Activated T-cell treated with anti-CD3 and anti-CD28 coated beads, Interleukin-2, amount 50 U/mL, for 24 hours (primary cell): ENCODE measurements around the gene SPATA22.
"Not testable (repeated sequence)": the region's sequence is repeated elsewhere in the genome, so short reads cannot be mapped to it uniquely, and the experiment has no call there.

Experiments
- DNase-seq: peaks from one replicate; pipeline ENCODE4 v3.0.0-alpha.2; 2020
- H3K27ac Mint-ChIP-seq: 2 replicates; pipeline ENCODE4 v1.8.0; 2020; ENCODE audit warnings: mild to moderate bottlenecking, mixed read lengths
- H3K27me3 Mint-ChIP-seq: 2 replicates; pipeline ENCODE4 v1.8.0; 2020; ENCODE audit warnings: mixed read lengths
- H3K36me3 Mint-ChIP-seq: 2 replicates; pipeline ENCODE4 v1.8.0; 2020; ENCODE audit warnings: low read depth, mixed read lengths
- H3K4me1 Mint-ChIP-seq: 2 replicates; pipeline ENCODE4 v1.8.0; 2020; ENCODE audit warnings: low read depth, mixed read lengths
- H3K4me3 Mint-ChIP-seq: 2 replicates; pipeline ENCODE4 v1.8.0; 2020; ENCODE audit warnings: mild to moderate bottlenecking, moderate library complexity, mixed read lengths
- H3K9me3 Mint-ChIP-seq: 2 replicates; pipeline ENCODE4 v1.8.0; 2020; ENCODE audit warnings: mixed read lengths

SPATA22 gene

DNA sequence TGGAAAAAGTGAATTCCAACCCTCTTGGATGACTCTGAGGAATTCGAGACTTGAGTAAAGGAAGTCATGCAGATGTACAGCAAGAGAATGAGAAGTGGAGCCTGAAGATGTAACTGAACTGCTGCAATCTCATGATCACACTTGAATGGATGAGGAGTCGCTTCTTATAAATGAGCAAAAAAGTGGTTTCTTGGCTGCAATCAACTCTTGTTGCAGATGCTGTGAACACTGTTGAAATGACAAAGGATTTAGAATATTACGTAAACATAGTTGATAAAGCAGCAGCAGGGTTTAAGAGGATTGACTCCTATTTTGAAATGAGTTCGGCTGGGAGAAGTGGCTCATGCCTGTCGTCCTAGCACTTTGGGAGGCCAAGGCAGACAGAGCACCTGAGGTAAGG lies 29.7 kb upstream of the SPATA22 start:
- Mint-ChIP-seq H3K27ac (no peak overlapping the region), H3K4me3 (no peak overlapping the region), H3K27me3 (peaks cover 9% of the 10 kb centered on the region), H3K9me3 (no peaks in the 10 kb centered on the region), H3K4me1 (no peaks in the 10 kb centered on the region), H3K36me3 (no peaks in the 10 kb centered on the region)
- DNase-seq = no peak

DNA sequence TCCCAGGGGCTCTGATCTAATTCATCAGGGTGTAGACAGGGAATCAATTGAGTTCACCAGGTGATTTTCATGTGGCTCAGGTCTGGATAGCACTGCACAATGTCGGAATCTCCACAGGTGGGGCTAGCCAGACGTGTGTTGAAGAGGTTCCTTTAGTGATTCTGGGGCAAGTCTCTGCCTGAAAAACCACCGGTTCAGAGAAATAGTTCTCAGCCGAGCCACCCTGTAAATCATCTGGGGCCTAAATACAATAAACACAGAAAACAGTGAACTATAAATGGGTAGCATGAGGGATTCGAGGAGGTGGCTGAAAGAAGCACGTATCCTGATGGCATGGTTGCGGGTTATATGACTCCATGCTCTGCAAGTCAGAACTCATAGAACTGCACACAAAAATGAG lies 25.5 kb upstream of the SPATA22 start:
- no peaks in the 10 kb centered on the region for H3K4me1 Mint-ChIP-seq
- H3K27ac Mint-ChIP-seq = no peak overlapping the region
- no peak for DNase-seq
- no peaks in the 10 kb centered on the region for H3K9me3 Mint-ChIP-seq
- no peaks in the 10 kb centered on the region for H3K36me3 Mint-ChIP-seq
- no peak overlapping the region for H3K4me3 Mint-ChIP-seq
- H3K27me3 Mint-ChIP-seq = peaks cover 3% of the 10 kb centered on the region

DNA sequence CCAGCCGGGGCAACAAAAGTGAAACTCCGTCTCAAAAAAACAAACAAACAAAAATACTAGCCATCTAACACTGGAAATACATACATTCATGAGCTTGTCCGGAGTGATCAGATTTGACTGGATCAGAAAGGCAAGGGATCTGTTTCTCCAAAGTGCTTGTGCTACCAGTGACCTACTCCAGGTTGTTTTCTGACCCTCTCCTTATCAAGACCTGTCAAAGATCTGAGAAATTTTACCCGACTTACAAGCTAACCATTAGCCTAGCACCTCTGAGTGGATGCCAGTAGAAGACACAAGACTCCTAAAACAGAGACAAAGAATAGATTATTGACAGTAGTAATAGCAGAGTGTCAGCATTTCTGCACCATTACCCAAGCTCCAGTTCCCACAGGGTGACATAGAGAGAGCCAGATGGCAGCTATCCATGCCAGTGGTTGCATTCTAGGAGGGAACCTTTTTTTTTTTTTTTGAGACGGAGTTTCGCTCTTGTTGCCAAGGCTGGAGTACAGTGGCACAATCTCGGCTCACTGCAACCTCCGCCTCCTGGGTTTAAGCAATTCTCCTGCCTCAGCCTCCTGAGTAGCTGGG lies 14.0 kb upstream of the SPATA22 start:
- no peak for DNase-seq
- Mint-ChIP-seq H3K9me3 (no peaks in the 10 kb centered on the region), H3K27me3 (peaks cover 48% of the 10 kb centered on the region), H3K36me3 (no peaks in the 10 kb centered on the region), H3K4me1 (no peaks in the 10 kb centered on the region), H3K4me3 (no peak overlapping the region), H3K27ac (no peak overlapping the region)

DNA sequence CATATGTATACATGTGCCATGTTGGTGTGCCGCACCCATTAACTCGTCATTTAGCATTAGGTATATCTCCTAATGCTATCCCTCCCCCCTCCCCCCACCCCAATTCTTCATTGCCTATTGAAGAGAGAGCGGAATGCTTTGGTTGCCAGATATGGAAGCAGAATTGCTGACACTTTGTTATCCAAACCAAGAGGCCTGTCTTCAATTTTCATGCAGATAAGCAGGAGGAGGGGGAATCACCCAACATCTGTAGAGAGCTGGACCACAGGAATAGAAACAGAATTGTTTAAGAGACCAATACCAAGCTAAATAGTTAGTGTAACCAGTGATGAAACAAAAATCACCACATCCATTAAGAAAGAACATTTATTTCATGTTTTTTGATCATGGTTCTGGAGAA lies 11.2 kb upstream of the SPATA22 start:
- Mint-ChIP-seq H3K36me3 (no peaks in the 10 kb centered on the region), H3K9me3 (no peaks in the 10 kb centered on the region), H3K4me3 (no peak overlapping the region), H3K27me3 (peaks cover 46% of the 10 kb centered on the region), H3K4me1 (no peaks in the 10 kb centered on the region), H3K27ac (no peak overlapping the region)
- no peak for DNase-seq

DNA sequence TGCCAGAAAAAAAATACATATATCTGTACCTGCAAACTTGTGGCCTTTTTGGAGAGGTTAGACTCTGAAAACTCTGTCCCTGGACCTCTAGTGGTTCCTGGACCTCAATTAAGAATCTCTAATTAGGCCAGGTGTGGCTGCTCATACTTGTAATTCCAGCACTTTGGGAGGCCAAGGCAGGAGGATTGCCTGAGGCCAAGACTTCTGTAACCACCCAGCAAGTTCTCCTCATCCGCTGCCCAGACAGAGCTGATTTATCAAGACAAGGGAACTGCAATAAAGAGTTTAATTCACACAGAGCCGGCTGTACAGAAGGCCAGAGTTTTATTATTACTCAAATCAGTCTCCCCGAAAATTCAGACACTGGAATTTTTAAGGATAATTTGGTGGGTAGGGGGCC lies 8.4 kb upstream of the SPATA22 start:
- H3K4me3 Mint-ChIP-seq = no peak overlapping the region
- no peaks in the 10 kb centered on the region for H3K36me3 Mint-ChIP-seq
- H3K4me1 Mint-ChIP-seq = peaks cover 5% of the 10 kb centered on the region
- H3K9me3 Mint-ChIP-seq = no peaks in the 10 kb centered on the region
- peaks cover 26% of the 10 kb centered on the region for H3K27me3 Mint-ChIP-seq
- DNase-seq = no peak
- H3K27ac Mint-ChIP-seq = no peak overlapping the region

DNA sequence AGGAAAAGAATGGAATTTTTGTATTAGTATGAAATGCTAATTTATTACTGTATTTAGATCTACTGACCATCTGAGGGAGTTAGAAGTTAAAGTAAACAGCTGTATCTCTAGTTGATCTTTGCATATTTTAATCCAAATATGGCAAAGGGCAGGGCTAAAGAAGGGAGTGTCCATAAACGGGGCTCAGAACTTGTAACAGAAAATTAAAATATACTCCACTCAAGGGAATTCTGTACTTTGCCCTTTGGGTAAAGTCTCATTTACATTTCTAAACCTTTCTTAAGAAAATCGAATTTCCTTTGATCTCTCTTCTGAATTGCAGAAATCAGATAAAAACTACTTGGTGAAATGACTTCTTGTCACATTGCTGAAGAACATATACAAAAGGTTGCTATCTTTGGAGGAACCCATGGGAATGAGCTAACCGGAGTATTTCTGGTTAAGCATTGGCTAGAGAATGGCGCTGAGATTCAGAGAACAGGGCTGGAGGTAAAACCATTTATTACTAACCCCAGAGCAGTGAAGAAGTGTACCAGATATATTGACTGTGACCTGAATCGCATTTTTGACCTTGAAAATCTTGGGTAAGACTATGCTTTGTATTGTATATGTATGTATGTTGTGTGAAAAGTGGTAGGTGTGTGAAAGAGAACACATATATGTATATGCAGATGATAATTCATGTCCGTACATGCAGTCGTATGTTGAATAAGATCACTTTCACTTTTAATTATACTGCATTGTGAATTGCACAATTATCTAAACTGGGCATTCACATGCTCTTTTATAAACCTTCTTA lies 4.4 kb upstream of the SPATA22 start, which contains the start of gene ASPA:
TSS of gene ASPA (plus strand) at position 186 of the 799 bp plus-strand sequence. CDS start at position 349, 163 bp downstream.
- Mint-ChIP-seq H3K27ac (no peak within 1 kb of the TSS), H3K36me3 (no peaks in the 10 kb centered on the region), H3K4me1 (peaks cover 5% of the 10 kb centered on the region), H3K27me3 (peaks cover 14% of the 10 kb centered on the region), H3K9me3 (no peaks in the 10 kb centered on the region), H3K4me3 (peak within 1 kb of the TSS; percentile 15)
- DNase-seq = no peak

DNA sequence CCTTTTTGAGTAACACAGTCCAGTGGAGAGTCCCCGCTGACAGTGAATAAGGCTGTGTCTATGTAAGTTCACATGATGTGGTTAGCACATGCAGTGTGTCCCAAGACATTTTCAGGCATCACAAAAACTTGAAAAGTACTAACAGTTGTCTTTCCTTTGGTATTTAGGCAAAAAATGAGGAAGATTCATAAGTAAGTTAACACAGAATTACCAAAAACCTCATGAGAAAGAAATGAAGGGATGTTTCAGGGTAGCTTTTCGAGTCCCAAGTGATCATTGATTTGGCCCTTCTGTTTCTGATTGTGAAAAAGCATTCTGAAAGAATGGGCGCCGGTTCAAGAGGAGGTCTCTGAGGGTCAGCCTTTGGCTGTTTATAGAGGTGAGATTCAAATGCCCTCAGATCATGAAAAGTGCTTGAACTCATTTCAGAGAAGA lies 3.6 kb upstream of the SPATA22 start:
- Mint-ChIP-seq H3K4me3 (no peak overlapping the region), H3K36me3 (no peaks in the 10 kb centered on the region), H3K9me3 (no peaks in the 10 kb centered on the region), H3K27ac (no peak overlapping the region), H3K4me1 (peaks cover 5% of the 10 kb centered on the region), H3K27me3 (peaks cover 8% of the 10 kb centered on the region)
- no peak for DNase-seq

DNA sequence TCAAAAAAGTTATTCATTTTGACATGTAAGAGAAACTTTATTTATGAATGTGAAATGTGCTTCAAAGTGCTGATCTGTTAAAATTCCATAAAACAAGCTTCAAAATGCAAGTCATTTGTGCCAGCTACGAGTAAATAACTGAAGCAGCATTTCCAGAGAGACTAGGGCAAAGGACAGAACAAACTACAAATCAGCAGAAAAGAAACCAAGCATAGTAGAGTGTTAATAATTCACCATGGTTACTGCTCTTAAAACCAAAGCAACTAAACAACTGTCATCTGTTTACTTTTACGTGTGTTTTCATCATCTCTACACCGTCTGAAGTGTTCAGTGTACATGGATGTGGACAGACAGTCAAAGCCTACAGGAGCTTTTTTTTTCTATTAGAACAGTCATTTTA lies 2.6 kb upstream of the SPATA22 start:
- DNase-seq = no peak
- Mint-ChIP-seq H3K4me1 (peaks cover 5% of the 10 kb centered on the region), H3K9me3 (no peaks in the 10 kb centered on the region), H3K27me3 (peaks cover 10% of the 10 kb centered on the region), H3K27ac (no peak overlapping the region), H3K4me3 (no peak overlapping the region), H3K36me3 (no peaks in the 10 kb centered on the region)

DNA sequence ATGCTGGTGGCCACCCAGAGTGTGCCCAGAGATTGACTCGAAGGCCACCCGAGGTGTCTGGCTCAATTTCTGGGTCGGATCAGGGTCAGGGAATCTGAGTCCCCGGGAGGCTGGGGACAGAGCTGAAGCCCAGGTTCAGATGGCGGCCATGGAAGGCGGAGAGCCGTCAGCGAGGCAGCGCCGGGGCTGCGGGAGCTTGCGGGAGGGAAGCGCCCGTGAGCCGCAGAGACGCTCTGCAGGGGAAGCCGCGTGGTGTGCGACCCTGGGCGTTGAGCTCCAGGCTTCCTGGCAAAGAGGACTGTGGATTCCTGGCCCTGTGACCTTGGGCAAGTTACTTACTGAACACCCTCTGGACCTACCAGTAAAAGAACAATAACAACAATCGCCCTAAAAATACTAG lies 518 bp upstream of the SPATA22 start:
- no peak for DNase-seq
- peaks cover 14% of the 10 kb centered on the region for H3K27me3 Mint-ChIP-seq
- no peak overlapping the region for H3K27ac Mint-ChIP-seq
- H3K36me3 Mint-ChIP-seq = no peaks in the 10 kb centered on the region
- no peak overlapping the region for H3K4me3 Mint-ChIP-seq
- peaks cover 5% of the 10 kb centered on the region for H3K4me1 Mint-ChIP-seq
- H3K9me3 Mint-ChIP-seq = no peaks in the 10 kb centered on the region

DNA sequence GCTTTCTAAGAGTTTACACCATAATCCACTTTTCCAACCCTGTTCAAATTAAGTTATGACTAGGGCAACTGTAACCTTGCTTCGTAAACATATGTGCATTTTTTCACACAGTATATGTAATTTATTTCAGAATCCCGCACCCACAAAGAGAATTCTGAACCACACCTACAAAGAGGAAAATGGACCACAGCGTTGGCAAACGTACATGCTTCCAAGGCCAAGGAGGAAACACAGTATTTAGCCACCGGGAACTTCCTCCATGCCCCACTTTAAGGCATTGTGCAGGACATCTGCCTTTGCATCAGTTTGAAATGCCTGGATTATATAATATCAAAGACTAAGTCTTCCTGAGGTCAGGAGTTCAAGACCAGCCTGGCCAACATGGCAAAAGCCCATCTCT lies 2.1 kb downstream of the SPATA22 start:
- no peaks in the 10 kb centered on the region for H3K36me3 Mint-ChIP-seq
- no peak overlapping the region for H3K4me3 Mint-ChIP-seq
- DNase-seq = no peak
- H3K27ac Mint-ChIP-seq = no peak overlapping the region
- H3K4me1 Mint-ChIP-seq = no peaks in the 10 kb centered on the region
- peaks cover 14% of the 10 kb centered on the region for H3K27me3 Mint-ChIP-seq
- no peaks in the 10 kb centered on the region for H3K9me3 Mint-ChIP-seq

DNA sequence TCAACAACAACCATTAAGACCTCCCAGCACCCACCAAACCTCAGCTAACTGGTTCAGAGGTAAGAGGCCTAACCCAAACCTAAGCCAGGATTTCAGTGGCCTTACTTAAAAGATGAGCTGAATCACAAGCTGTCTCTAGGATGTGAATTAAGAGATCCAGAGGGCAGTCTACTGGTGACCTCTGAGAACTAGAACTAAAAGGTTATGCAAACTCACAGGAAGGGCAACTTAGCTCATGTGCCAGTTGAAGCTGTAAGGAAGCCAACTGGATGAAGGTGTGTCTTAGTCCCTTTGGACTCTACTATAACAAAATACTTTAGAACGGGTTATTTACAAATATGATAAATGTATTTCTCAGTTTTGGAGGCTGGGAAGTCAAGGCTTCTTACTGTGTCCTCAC lies 5.3 kb downstream of the SPATA22 start:
- H3K4me3 Mint-ChIP-seq, DNase-seq, H3K9me3 Mint-ChIP-seq, H3K27ac Mint-ChIP-seq, H3K4me1 Mint-ChIP-seq, H3K36me3 Mint-ChIP-seq: not testable (repeated sequence)
- H3K27me3 Mint-ChIP-seq = peaks cover 14% of the 10 kb centered on the region

DNA sequence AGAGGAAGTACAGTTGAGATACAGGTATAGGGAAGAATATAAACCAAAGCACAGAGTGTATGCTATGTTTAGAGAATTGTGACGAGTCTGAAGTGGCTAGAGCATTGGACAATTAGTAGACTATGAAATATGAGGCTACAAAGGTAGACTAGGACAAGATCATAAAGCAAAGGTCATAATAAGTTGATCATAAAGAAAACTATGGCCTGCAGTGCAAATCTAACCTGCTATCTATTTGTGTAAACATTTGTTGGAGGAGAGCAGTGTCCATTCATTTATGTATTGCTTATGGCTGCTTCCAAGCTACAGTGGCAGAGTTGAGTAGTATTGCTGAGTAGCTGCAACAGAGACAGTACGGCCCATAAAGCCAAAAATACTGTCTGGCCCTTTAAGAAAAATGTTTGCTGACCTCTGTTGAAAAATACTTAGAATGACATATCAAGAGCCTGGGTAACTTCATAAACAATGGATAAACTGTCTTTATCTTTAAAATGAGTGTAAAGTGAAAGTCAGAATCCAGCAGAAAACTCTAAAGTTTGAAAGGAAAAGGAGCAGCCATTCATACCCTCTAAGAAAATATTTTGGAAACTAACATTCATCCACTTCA lies 23.5 kb downstream of the SPATA22 start:
- no peaks in the 10 kb centered on the region for H3K4me1 Mint-ChIP-seq
- H3K9me3 Mint-ChIP-seq = no peaks in the 10 kb centered on the region
- DNase-seq = no peak
- no peak overlapping the region for H3K4me3 Mint-ChIP-seq
- peaks cover 8% of the 10 kb centered on the region for H3K27me3 Mint-ChIP-seq
- H3K27ac Mint-ChIP-seq = no peak overlapping the region
- H3K36me3 Mint-ChIP-seq = no peaks in the 10 kb centered on the region

DNA sequence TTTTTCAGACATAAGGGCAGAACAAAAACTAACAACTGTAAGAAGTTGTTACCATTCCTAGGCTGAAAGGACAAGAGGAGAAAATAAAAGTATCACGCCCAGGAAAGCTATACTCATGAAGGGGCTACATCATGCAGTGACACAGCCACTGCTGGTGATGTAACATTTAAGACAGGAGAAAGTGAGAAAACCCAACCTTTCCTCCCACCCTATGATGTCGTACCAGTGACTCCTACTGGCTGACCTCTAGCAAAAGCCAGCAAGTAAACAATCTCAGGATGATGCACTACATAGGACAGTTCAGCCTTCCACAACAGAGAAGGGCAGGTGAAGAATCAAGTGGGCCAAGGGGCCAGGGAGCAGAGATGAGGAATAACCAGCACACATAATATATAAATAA lies 24.0 kb downstream of the SPATA22 start:
- Mint-ChIP-seq H3K27ac (no peak overlapping the region), H3K27me3 (peaks cover 8% of the 10 kb centered on the region), H3K4me3 (no peak overlapping the region), H3K36me3 (no peaks in the 10 kb centered on the region), H3K9me3 (no peaks in the 10 kb centered on the region), H3K4me1 (no peaks in the 10 kb centered on the region)
- DNase-seq = no peak

DNA sequence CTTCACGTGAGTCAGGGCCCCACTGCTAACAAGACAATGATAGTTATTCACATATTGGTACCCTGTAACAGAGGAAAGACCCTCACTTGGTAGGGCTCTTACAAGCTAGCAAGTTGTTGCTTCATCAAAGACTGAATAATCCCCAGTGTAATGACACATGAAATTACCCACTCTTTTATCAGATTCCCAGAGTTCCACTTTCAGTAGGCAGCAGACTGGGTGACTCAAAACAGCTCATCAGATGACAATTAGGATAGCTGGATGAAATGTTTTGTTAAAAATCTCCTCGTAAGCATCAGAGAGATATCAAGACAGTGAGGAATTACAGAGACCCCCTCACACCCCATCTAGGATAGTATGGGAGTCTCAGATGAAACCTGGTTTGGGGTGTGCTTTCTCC lies 31.2 kb downstream of the SPATA22 start:
- H3K4me1 Mint-ChIP-seq = no peaks in the 10 kb centered on the region
- H3K36me3 Mint-ChIP-seq = no peaks in the 10 kb centered on the region
- H3K27me3 Mint-ChIP-seq = peaks cover 22% of the 10 kb centered on the region
- DNase-seq = no peak
- H3K27ac Mint-ChIP-seq = no peak overlapping the region
- H3K4me3 Mint-ChIP-seq = no peak overlapping the region
- no peaks in the 10 kb centered on the region for H3K9me3 Mint-ChIP-seq

DNA sequence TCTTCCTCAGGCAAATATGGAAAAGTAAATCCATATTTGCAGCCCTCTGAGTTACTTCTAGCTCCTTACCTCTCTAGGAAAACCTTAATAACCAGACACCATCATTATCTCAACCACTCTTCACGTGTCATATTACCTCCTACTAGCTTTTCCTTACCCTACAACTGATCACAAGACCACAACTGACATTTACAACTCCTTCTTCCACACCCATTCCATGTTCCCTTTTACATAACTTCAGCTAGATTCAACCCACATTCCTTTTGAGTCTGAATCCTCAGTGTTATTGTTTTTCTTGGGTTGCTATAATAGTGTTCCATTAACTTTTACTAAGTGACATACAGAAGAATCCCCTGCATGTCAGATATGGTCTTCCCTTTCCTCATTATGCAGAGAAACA lies 33.3 kb downstream of the SPATA22 start:
- no peaks in the 10 kb centered on the region for H3K36me3 Mint-ChIP-seq
- H3K27me3 Mint-ChIP-seq = peaks cover 33% of the 10 kb centered on the region
- H3K27ac Mint-ChIP-seq = no peak overlapping the region
- no peak overlapping the region for H3K4me3 Mint-ChIP-seq
- DNase-seq = no peak
- H3K9me3 Mint-ChIP-seq = no peaks in the 10 kb centered on the region
- H3K4me1 Mint-ChIP-seq = no peaks in the 10 kb centered on the region
